CD14-positive monocyte (primary cell): ENCODE results near the gene ARFGAP1. TPM values are rescaled to one million over a fixed set of nuclear protein-coding genes. Genes with fewer than 3 reads are reported as not detected.

Source experiments
- DNase-seq, 3 donors: peaks; one replicate each; pipeline ENCODE4 v3.0.0-alpha.2; 2011 to 2022
- H2AFZ ChIP-seq: 2 replicates; pipeline ENCODE4 v1.6.0; 2012; ENCODE audit warnings: mild to moderate bottlenecking, low read depth, low read length, inconsistent platforms; ENCODE audit not compliant: insufficient read depth, poor library complexity, severe bottlenecking
- H3K27ac ChIP-seq, 2 donors: 1 replicate in 1 of 2; 2 replicates in 1 of 2; pipeline ENCODE4 v1.5.1; 2012 to 2013; ENCODE audit warnings: low read length in 2 of 2, control low read depth in 1 of 2, inconsistent platforms in 1 of 2, low read depth in 1 of 2, mild to moderate bottlenecking in 1 of 2
- H3K27me3 ChIP-seq, 2 donors: one replicate each; pipeline versions ENCODE4 v1.6.0 to v1.6.1; 2011 to 2013; ENCODE audit warnings: low read length in 2 of 2; ENCODE audit not compliant: control insufficient read depth in 2 of 2, insufficient read depth in 2 of 2
- H3K36me3 ChIP-seq, 2 donors: replicated peaks in 1 of 2; 1 replicate in 1 of 2; 2 replicates in 1 of 2; pipeline versions ENCODE4 v1.5.1 to v1.6.1; 2012 to 2013; ENCODE audit warnings: low read length in 2 of 2, control low read depth in 1 of 2, inconsistent platforms in 1 of 2, mild to moderate bottlenecking in 1 of 2; ENCODE audit not compliant: insufficient read depth in 2 of 2, control insufficient read depth in 1 of 2
- H3K4me1 ChIP-seq, 2 donors: 1 replicate in 1 of 2; 2 replicates in 1 of 2; pipeline versions ENCODE4 v1.5.1 to v1.6.1; 2012 to 2013; ENCODE audit warnings: low read length in 2 of 2, control low read depth in 1 of 2, inconsistent platforms in 1 of 2, mild to moderate bottlenecking in 1 of 2, moderate library complexity in 1 of 2; ENCODE audit not compliant: insufficient read depth in 2 of 2, control insufficient read depth in 1 of 2
- H3K4me2 ChIP-seq: replicated peaks from 2 replicates; pipeline ENCODE3; 2012; ENCODE audit warnings: low read length, moderate library complexity, mild to moderate bottlenecking; ENCODE audit not compliant: poor library complexity, severe bottlenecking; ENCODE audit errors: extremely low read depth
- H3K4me3 ChIP-seq, 3 experiments: fragments of 200-600 bp in 1 of 3; sonication (generic) in 1 of 3; replicated peaks in 1 of 3; 1 replicate in 2 of 3; 2 replicates in 1 of 3; pipeline ENCODE4 v1.5.1; 2011 to 2013; ENCODE audit warnings: low read length in 3 of 3, mild to moderate bottlenecking in 3 of 3, control low read depth in 2 of 3, low read depth in 2 of 3, inconsistent platforms in 1 of 3, moderate library complexity in 1 of 3
- H3K79me2 ChIP-seq: 2 replicates; pipeline ENCODE4 v1.6.0; 2012; ENCODE audit warnings: mild to moderate bottlenecking, control low read depth, inconsistent platforms, low read length, moderate library complexity; ENCODE audit not compliant: insufficient read depth
- H3K9ac ChIP-seq: 2 replicates; pipeline ENCODE4 v1.6.0; 2017; ENCODE audit warnings: low read length, mild to moderate bottlenecking; ENCODE audit not compliant: insufficient read depth, poor library complexity, severe bottlenecking
- H3K9me3 ChIP-seq, 2 donors: replicated peaks in 1 of 2; 1 replicate in 1 of 2; 2 replicates in 1 of 2; pipeline versions ENCODE4 v1.5.1 to v1.6.1; 2012 to 2013; ENCODE audit warnings: low read length in 2 of 2, control low read depth in 1 of 2; ENCODE audit not compliant: control insufficient read depth in 1 of 2, insufficient read depth in 1 of 2
- H4K20me1 ChIP-seq: 2 replicates; pipeline ENCODE4 v1.6.0; 2012; ENCODE audit warnings: mild to moderate bottlenecking, low read length, control low read depth, moderate library complexity; ENCODE audit not compliant: insufficient read depth
- H3K27ac Mint-ChIP-seq, 7 donors: one replicate each; pipeline ENCODE4 v1.8.0; 2020; ENCODE audit warnings: mild to moderate bottlenecking in 7 of 7, mixed read lengths in 7 of 7, moderate library complexity in 6 of 7, inconsistent platforms in 2 of 7
- H3K27me3 Mint-ChIP-seq, 3 donors: one replicate each; pipeline ENCODE4 v1.8.0; 2021 to 2022; ENCODE audit warnings: low read depth in 3 of 3, mild to moderate bottlenecking in 3 of 3, mixed read lengths in 3 of 3, moderate library complexity in 3 of 3, inconsistent platforms in 1 of 3
- H3K36me3 Mint-ChIP-seq, 2 donors: one replicate each; pipeline ENCODE4 v1.8.0; 2020; ENCODE audit warnings: mixed read lengths in 2 of 2, inconsistent platforms in 1 of 2, mild to moderate bottlenecking in 1 of 2
- H3K4me1 Mint-ChIP-seq: one replicate; pipeline ENCODE4 v1.8.0; 2020; ENCODE audit warnings: mild to moderate bottlenecking, mixed read lengths
- H3K4me3 Mint-ChIP-seq, 2 donors: one replicate each; pipeline ENCODE4 v1.8.0; 2020; ENCODE audit warnings: mild to moderate bottlenecking in 2 of 2, mixed read lengths in 2 of 2, moderate library complexity in 1 of 2
- H3K9me3 Mint-ChIP-seq, 7 donors: one replicate each; pipeline ENCODE4 v1.8.0; 2020 to 2022; ENCODE audit warnings: mixed read lengths in 7 of 7, mild to moderate bottlenecking in 6 of 7, moderate library complexity in 6 of 7, inconsistent platforms in 2 of 7
- CTCF ChIP-seq: fragments of 200-600 bp; IDR thresholded peaks from one replicate; pipeline ENCODE4 v1.8.0; 2022; ENCODE audit warnings: antibody characterized with exemption, mild to moderate bottlenecking
- WGBS: methylation state at CpG from one replicate; pipeline ENCODE4 v1.1.5; 2013; ENCODE audit warnings: missing lambda C conversion rate; ENCODE audit not compliant: insufficient coverage; 5-methylcytosine and 5-hydroxymethylcytosine counted together
- intact Hi-C, 2 donors: fragments of 100-400 bp; cut with micrococcal nuclease; formaldehyde crosslinking; loops; one replicate each; pipeline versions ENCODE4 v1.15.0 to v1.15.1; 2023
- polyA plus RNA-seq, 3 donors: library from polyadenylated mRNA; depleted of rRNA in 1 of 3; unstranded in 2 of 3; stranded (reverse) in 1 of 3; fragments of 300-500 nt in 2 of 3; fragments of >200 nt in 1 of 3; fragmentation: Illumina TruSeq in 2 of 3; gene quantifications; 1 replicate in 2 of 3; 2 replicates in 1 of 3; pipeline ENCODE4 v1.2.3, GENCODE V29; 2012 to 2021

Gene ARFGAP1
- polyA plus RNA-seq, 3 donors, result 11.2 to 99.8 (median 14.1) TPM

- no peak overlapping the region for H3K4me3 Mint-ChIP-seq
- intact Hi-C loops, result no loop called here
- 91% methylated on average over 12 of the region's 12 CpGs for WGBS
- H3K9ac ChIP-seq, result no peak overlapping the region
- no peaks in the 10 kb centered on the region for H3K79me2 ChIP-seq
- H3K4me1 Mint-ChIP-seq, result no peaks in the 10 kb centered on the region
- DNase-seq, result no peak
- no peak overlapping the region for H3K27ac ChIP-seq
- H4K20me1 ChIP-seq, result peaks cover 5% of the 10 kb centered on the region
- no peak overlapping the region for H2AFZ ChIP-seq
- no peak for TF ChIP-seq CTCF
- no peak overlapping the region for H3K27ac Mint-ChIP-seq
- H3K9me3 ChIP-seq, result no peaks in the 10 kb centered on the region
- no peaks in the 10 kb centered on the region for H3K36me3 ChIP-seq
- H3K27me3 ChIP-seq, result peaks cover 0 to 17% of the 10 kb centered on the region in 2 donors
- no peaks in the 10 kb centered on the region for H3K36me3 Mint-ChIP-seq
- no peaks in the 10 kb centered on the region for H3K4me1 ChIP-seq
- H3K4me3 ChIP-seq, result no peak overlapping the region
- no peak overlapping the region for H3K4me2 ChIP-seq
- H3K9me3 Mint-ChIP-seq, result peaks cover 0 to 2% (median 0%) of the 10 kb centered on the region in 7 donors
- H3K27me3 Mint-ChIP-seq, result peaks cover 19 to 41% (median 23%) of the 10 kb centered on the region in 3 donors
These were observed 21.9 kb downstream of the ARFGAP1 start for GRCh38 chr20:63294536-63294900.

GRCh38 chr20:63295018-63295417 lies 22.4 kb downstream of the ARFGAP1 start:
- intact Hi-C loops, result no loop called here
- H3K4me1 ChIP-seq, result no peaks in the 10 kb centered on the region
- no peaks in the 10 kb centered on the region for H3K79me2 ChIP-seq
- Mint-ChIP-seq H3K36me3 (no peaks in the 10 kb centered on the region), H3K9me3 (peaks cover 0 to 2% (median 0%) of the 10 kb centered on the region in 7 donors), H3K4me3 (peak overlapping the region in 1 of 2 donors; percentile 46), H3K27ac (peak overlapping the region in 1 of 7 donors; percentile 37), H3K4me1 (no peaks in the 10 kb centered on the region), H3K27me3 (peaks cover 19 to 40% (median 23%) of the 10 kb centered on the region in 3 donors)
- no peaks in the 10 kb centered on the region for H3K36me3 ChIP-seq
- no peak overlapping the region for H3K9ac ChIP-seq
- H3K27ac ChIP-seq, result no peak overlapping the region
- no peak overlapping the region for H3K4me3 ChIP-seq
- H4K20me1 ChIP-seq, result peaks cover 5% of the 10 kb centered on the region
- H2AFZ ChIP-seq, result no peak overlapping the region
- 51% methylated on average over 18 of the region's 19 CpGs for WGBS
- TF ChIP-seq CTCF, result no peak
- no peaks in the 10 kb centered on the region for H3K9me3 ChIP-seq
- H3K4me2 ChIP-seq, result no peak overlapping the region
- no peak for DNase-seq
- H3K27me3 ChIP-seq, result peaks cover 0 to 17% of the 10 kb centered on the region in 2 donors
